HepG2 (cell line): Measurements from ENCODE around the gene MSI2. TPM values are rescaled to one million over a fixed set of nuclear protein-coding genes. Genes with fewer than 3 reads are reported as not detected.

Source experiments
- EHMT2 ChIP-seq: fragments of 200-600 bp; sonication (generic); IDR thresholded peaks from 2 replicates; pipeline ENCODE4 v1.7.0; 2017; ENCODE audit warnings: antibody characterized with exemption, low read depth, low read length, borderline replicate concordance
- FOXA1 ChIP-seq, 2 experiments: fragments of 450-650 bp in 1 of 2; sonication (generic) in 1 of 2; formaldehyde crosslinking in 1 of 2; IDR thresholded peaks; 2 replicates each; pipeline versions ENCODE4 v1.4.0 to v1.6.1; 2016 to 2020; ENCODE audit warnings: missing genetic modification reagents in 1 of 2
- GFI1 ChIP-seq: sonication (generic); formaldehyde crosslinking; IDR thresholded peaks from 2 replicates; pipeline ENCODE4 v1.5.0; 2020; ENCODE audit warnings: missing genetic modification reagents, mild to moderate bottlenecking, borderline replicate concordance
- NFKB2 ChIP-seq: sonication (generic); formaldehyde crosslinking; IDR thresholded peaks from 2 replicates; pipeline ENCODE4 v1.4.0; 2020; ENCODE audit warnings: missing genetic modification reagents, borderline replicate concordance
- POLR2G ChIP-seq: fragments of 200-400 bp; formaldehyde crosslinking; IDR thresholded peaks from 2 replicates; pipeline ENCODE4 v1.6.1; 2018; ENCODE audit warnings: mild to moderate bottlenecking, low read depth, low read length, moderate library complexity
- PRDM10 ChIP-seq: sonication (generic); formaldehyde crosslinking; IDR thresholded peaks from 2 replicates; pipeline ENCODE4 v1.4.0; 2020; ENCODE audit warnings: low read depth, missing genetic modification reagents
- SALL2 ChIP-seq: sonication (generic); formaldehyde crosslinking; IDR thresholded peaks from 2 replicates; pipeline ENCODE4 v1.8.1; 2023; ENCODE audit warnings: mild to moderate bottlenecking, missing genetic modification reagents, inconsistent platforms
- SETDB1 ChIP-seq: sonication (generic); formaldehyde crosslinking; IDR thresholded peaks from 2 replicates; pipeline ENCODE4 v1.5.1; 2020; ENCODE audit warnings: missing genetic modification reagents, mild to moderate bottlenecking, borderline replicate concordance
- ZBTB14 ChIP-seq: sonication (generic); formaldehyde crosslinking; IDR thresholded peaks from 2 replicates; pipeline ENCODE4 v1.4.0; 2020; ENCODE audit warnings: missing genetic modification reagents
- ZBTB38 ChIP-seq: sonication (generic); formaldehyde crosslinking; IDR thresholded peaks from 2 replicates; pipeline ENCODE4 v1.5.1; 2020; ENCODE audit warnings: mild to moderate bottlenecking, missing genetic modification reagents
- ZMYM3 ChIP-seq: sonication (generic); formaldehyde crosslinking; IDR thresholded peaks from 2 replicates; pipeline ENCODE4 v1.5.1; 2020; ENCODE audit warnings: mild to moderate bottlenecking, missing genetic modification reagents
- ZNF101 ChIP-seq: sonication (generic); formaldehyde crosslinking; IDR thresholded peaks from 2 replicates; pipeline ENCODE4 v1.4.0; 2020; ENCODE audit warnings: mild to moderate bottlenecking, low read depth, missing genetic modification reagents, borderline replicate concordance
- ZNF224 ChIP-seq: sonication (generic); formaldehyde crosslinking; IDR thresholded peaks from 2 replicates; pipeline ENCODE4 v1.5.0; 2020; ENCODE audit warnings: mild to moderate bottlenecking, missing genetic modification reagents
- ZNF687 ChIP-seq: sonication (generic); formaldehyde crosslinking; IDR thresholded peaks from 2 replicates; pipeline ENCODE4 v1.5.1; 2020; ENCODE audit warnings: mild to moderate bottlenecking, missing genetic modification reagents, moderate library complexity
- ZNF703 ChIP-seq: sonication (generic); formaldehyde crosslinking; IDR thresholded peaks from 2 replicates; pipeline ENCODE4 v1.5.1; 2020; ENCODE audit warnings: missing genetic modification reagents, mild to moderate bottlenecking, moderate library complexity, borderline replicate concordance
- polyA plus RNA-seq, 8 experiments: library from polyadenylated mRNA; depleted of rRNA in 3 of 8; stranded (reverse) in 7 of 8; unstranded in 1 of 8; fragments of >200 nt; fragmentation: Illumina TruSeq in 4 of 8; extraction: Trizol in 4 of 8; gene quantifications; 2 replicates each; pipeline versions ENCODE4 v1.2.1 to v1.2.3, GENCODE V29; 2011 to 2016; ENCODE audit warnings: low read depth in 4 of 8, missing spikeins in 1 of 8, mixed read lengths in 1 of 8; ENCODE audit not compliant: insufficient read depth in 1 of 8
- total RNA-seq, 5 experiments: library from RNA; depleted of rRNA; stranded (reverse); fragments of >200 nt; fragmentation: Illumina TruSeq; extraction: Trizol; gene quantifications; 2 replicates each; pipeline ENCODE4 v1.2.3, GENCODE V29; 2016; ENCODE audit warnings: low read depth in 1 of 5
- TF ChIP-seq, protein P1 (sequence below): sonication (generic); formaldehyde crosslinking; IDR thresholded peaks from 2 replicates; pipeline ENCODE4 v1.8.0; 2022; ENCODE audit warnings: missing genetic modification reagents, mild to moderate bottlenecking, inconsistent platforms, borderline replicate concordance
- TF ChIP-seq, protein P2 (sequence below): sonication (generic); formaldehyde crosslinking; IDR thresholded peaks from 2 replicates; pipeline ENCODE4 v1.8.0; 2022; ENCODE audit warnings: low read depth, missing genetic modification reagents

The MSI2 gene
- total and polyA plus RNA-seq, 2 of the 13 experiments (the other 11 are each of a cell fraction or from before 2014, with no cell fraction given), result 77.5 to 78.4 TPM

DNA sequence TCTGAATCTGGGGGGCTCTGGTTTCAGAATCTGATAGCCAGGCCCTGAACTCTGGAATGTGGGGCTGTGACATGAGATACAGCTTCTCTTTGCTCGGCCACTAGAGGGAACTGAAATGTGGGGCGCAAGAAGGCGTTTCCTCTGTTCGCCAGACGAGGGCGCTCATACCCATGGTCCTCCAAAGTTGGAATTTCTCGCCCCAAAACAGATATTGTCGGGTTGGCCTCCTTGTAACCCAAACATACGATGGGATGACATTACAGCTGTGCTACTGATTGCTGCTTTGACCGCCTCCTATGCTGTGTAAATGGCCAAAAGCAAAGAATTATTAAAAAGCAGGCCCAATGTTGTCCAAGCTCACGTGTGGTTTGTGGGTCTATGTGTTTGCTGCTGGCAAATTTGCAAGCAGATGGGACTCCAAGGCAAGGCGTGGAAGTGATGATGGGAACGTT, 13.1 kb upstream of the MSI2 start (continued):
- TF ChIP-seq ZMYM3 (CRISPR knock-in tag), result 0 out of 2 replicates have a peak, but pooled peaks have one; percentile 43
- TF ChIP-seq GFI1 (CRISPR knock-in tag), result no peak
- 0 out of 2 replicates have a peak, but pooled peaks have one; percentile 76 for TF ChIP-seq SETDB1 (CRISPR knock-in tag)
- TF ChIP-seq ZNF687, result 0 out of 2 replicates have a peak, but pooled peaks have one; percentile 13
- no peak for TF ChIP-seq PRDM10 (CRISPR knock-in tag)
- TF ChIP-seq, protein P1, sequence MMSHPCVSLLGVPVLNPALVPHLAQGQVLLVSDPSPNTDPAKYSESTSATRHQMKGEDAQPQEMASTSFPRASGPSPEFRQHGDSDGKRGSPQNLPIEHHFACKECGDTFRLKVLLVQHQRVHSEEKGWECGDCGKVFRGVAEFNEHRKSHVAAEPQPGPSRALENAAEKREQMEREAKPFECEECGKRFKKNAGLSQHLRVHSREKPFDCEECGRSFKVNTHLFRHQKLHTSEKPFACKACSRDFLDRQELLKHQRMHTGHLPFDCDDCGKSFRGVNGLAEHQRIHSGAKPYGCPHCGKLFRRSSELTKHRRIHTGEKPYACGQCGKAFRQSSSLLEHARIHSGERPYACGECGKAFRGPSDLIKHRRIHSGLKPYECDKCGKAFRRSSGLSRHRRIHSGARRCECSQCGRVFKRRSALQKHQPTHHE, result no peak
- no peak for TF ChIP-seq POLR2G
- no peak for TF ChIP-seq ZNF101
- no peak for TF ChIP-seq NFKB2 (CRISPR knock-in tag)
- TF ChIP-seq SALL2 (CRISPR knock-in tag), result peak; percentile 61; the same call in 1 of the 2 replicates
- TF ChIP-seq ZNF224 (CRISPR knock-in tag), result no peak
- 0 out of 2 replicates have a peak, but pooled peaks have one; percentile 68 for TF ChIP-seq ZBTB38 (CRISPR knock-in tag)
- no peak for TF ChIP-seq EHMT2
- no peak for TF ChIP-seq FOXA1 (IDR thresholded peaks at IDR 0.05)
- TF ChIP-seq FOXA1 (CRISPR knock-in tag; IDR thresholded peaks at IDR 0.05), result peak; percentile 29; the same call in 1 of the 2 replicates
- TF ChIP-seq ZNF703, result no peak
- no peak for TF ChIP-seq ZBTB14
- TF ChIP-seq, protein P2, sequence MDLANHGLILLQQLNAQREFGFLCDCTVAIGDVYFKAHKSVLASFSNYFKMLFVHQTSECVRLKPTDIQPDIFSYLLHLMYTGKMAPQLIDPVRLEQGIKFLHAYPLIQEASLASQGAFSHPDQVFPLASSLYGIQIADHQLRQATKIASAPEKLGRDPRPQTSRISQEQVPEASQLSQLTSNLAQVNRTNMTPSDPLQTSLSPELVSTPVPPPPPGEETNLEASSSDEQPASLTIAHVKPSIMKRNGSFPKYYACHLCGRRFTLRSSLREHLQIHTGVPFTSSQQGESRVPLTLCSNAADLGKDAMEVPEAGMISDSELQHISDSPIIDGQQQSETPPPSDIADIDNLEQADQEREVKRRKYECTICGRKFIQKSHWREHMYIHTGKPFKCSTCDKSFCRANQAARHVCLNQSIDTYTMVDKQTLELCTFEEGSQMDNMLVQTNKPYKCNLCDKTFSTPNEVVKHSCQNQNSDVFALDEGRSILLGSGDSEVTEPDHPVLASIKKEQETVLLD (CRISPR knock-in tag), result no peak
